Caco-2 (cell line): Measurements from ENCODE around the gene CCNJ. TPM values are rescaled to one million over a fixed set of nuclear protein-coding genes. Genes with fewer than 3 reads are reported as not detected.

Experiments used
- BruUV-seq: library from RNA; stranded (reverse); fragments of 400-500 nt; replicated peaks from 2 replicates; lab custom pipeline; 2021; lab: Mats Ljungman, UMichigan
- CTCF ChIA-PET: fragments of 300-600 bp; sonication (Branson Sonifier 250); formaldehyde crosslinking; loops from one replicate; lab custom pipeline; 2022; ENCODE audit warnings: antibody characterized with exemption; lab: Charles Lee
- POLR2A ChIA-PET: fragments of 300-600 bp; sonication (Branson Sonifier 250); formaldehyde crosslinking; loops from one replicate; lab custom pipeline; 2022; ENCODE audit warnings: antibody characterized with exemption; lab: Charles Lee
- DNase-seq, 2 experiments: peaks; one replicate each; pipeline versions ENCODE4 v3.0.0 to v3.0.0-alpha.2; 2020 to 2022
- H3K27me3 ChIP-seq: replicated peaks from 2 replicates; pipeline ENCODE4 v1.6.0; 2011; ENCODE audit warnings: low read length; ENCODE audit not compliant: control insufficient read depth, insufficient read depth
- H3K36me3 ChIP-seq: 2 replicates; pipeline ENCODE4 v1.5.1; 2011; ENCODE audit warnings: low read length; ENCODE audit not compliant: control insufficient read depth, insufficient read depth
- H3K4me1 ChIP-seq: fragments of 250-450 bp; sonication (Bioruptor Pico); 2 replicates; pipeline ENCODE4 v1.5.1; 2020; ENCODE audit warnings: mild to moderate bottlenecking
- H3K4me3 ChIP-seq: 2 replicates; pipeline ENCODE4 v1.5.1; 2011; ENCODE audit warnings: low read depth, mild to moderate bottlenecking, control low read depth, low read length
- H3K9me3 ChIP-seq: fragments of 250-450 bp; sonication (Bioruptor Pico); 2 replicates; pipeline ENCODE4 v1.5.1; 2020; ENCODE audit warnings: mild to moderate bottlenecking, moderate library complexity
- H3K27ac Mint-ChIP-seq: one replicate; pipeline ENCODE4 v1.8.0; 2022; ENCODE audit warnings: mixed read lengths; ENCODE audit not compliant: unreplicated experiment
- H3K27me3 Mint-ChIP-seq: one replicate; pipeline ENCODE4 v1.8.0; 2022; ENCODE audit warnings: mixed read lengths; ENCODE audit not compliant: insufficient read depth, unreplicated experiment
- H3K36me3 Mint-ChIP-seq: one replicate; pipeline ENCODE4 v1.8.0; 2022; ENCODE audit warnings: mild to moderate bottlenecking, mixed read lengths; ENCODE audit not compliant: insufficient read depth, unreplicated experiment
- H3K4me1 Mint-ChIP-seq: one replicate; pipeline ENCODE4 v1.8.0; 2022; ENCODE audit warnings: low read depth, mixed read lengths; ENCODE audit not compliant: unreplicated experiment
- H3K4me3 Mint-ChIP-seq: one replicate; pipeline ENCODE4 v1.8.0; 2022; ENCODE audit warnings: mild to moderate bottlenecking, moderate library complexity, mixed read lengths; ENCODE audit not compliant: unreplicated experiment
- H3K9me3 Mint-ChIP-seq: one replicate; pipeline ENCODE4 v1.8.0; 2022; ENCODE audit warnings: mixed read lengths; ENCODE audit not compliant: unreplicated experiment
- intact Hi-C: fragments of 100-400 bp; cut with micrococcal nuclease; formaldehyde crosslinking; loops from one replicate; pipeline ENCODE4 v1.10.0; 2022; ENCODE audit not compliant: unreplicated experiment
- microRNA-seq: library from miRNA; unstranded; fragments of <30 nt; microRNA quantifications from one replicate; pipeline ENCODE4 v1.2.0, GENCODE V29; 2022
- total RNA-seq: library from RNA; stranded (reverse); gene quantifications from 2 replicates; pipeline ENCODE4 v1.2.3, GENCODE V29; 2022
- TF ChIP-seq, protein P1 (sequence below), 2 experiments: fragments of 200-600 bp in 1 of 2; IDR thresholded peaks; 1 replicate in 1 of 2; 2 replicates in 1 of 2; pipeline versions ENCODE4 v1.5.1 to v1.8.0; 2011 to 2022; ENCODE audit warnings: antibody characterized with exemption in 1 of 2, control low read depth in 1 of 2, inconsistent platforms in 1 of 2, low read depth in 1 of 2, low read length in 1 of 2, mild to moderate bottlenecking in 1 of 2, moderate library complexity in 1 of 2; ENCODE audit not compliant: insufficient read depth in 1 of 2, severe bottlenecking in 1 of 2, unreplicated experiment in 1 of 2

CCNJ gene
- total RNA-seq, 1 experiment from 2014 or later: 23.5 TPM

DNA sequence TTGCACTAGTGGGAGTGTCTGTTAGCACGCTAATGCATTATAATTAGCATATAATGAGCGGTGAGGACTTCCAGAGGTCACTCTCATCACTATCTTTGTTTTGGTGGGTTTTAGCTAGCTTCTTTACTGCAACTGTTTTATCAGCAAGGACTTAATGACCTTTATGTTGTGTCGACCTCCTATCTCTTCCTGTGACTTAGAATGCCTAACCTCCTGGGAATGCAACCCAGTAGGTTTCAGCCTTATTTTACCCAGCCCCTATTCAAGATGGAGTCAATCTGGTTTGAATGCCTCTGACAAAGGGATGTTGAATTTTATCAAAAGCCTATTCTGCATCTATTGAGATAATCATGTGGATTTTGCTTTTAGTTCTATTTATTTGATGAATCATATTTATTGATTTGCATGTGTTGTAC is 64.2 kb downstream of the CCNJ start:
- H3K9me3 Mint-ChIP-seq: no peaks in the 10 kb centered on the region
- CTCF ChIA-PET: interaction anchor here (0.6 kb wide), 1 partner anchor 122 kb away, joined by 4 read pairs; no protein-coding TSS in a partner anchor
- H3K27me3 Mint-ChIP-seq: peaks cover 37% of the 10 kb centered on the region
- no peak overlapping the region for H3K4me3 Mint-ChIP-seq
- Histone ChIP-seq H3K4me3 (no peak overlapping the region), H3K4me1 (no peaks in the 10 kb centered on the region), H3K36me3 (no peaks in the 10 kb centered on the region), H3K27me3 (no peaks in the 10 kb centered on the region), H3K9me3 (peaks cover 6% of the 10 kb centered on the region; the same call in 1 of the 2 replicates)
- DNase-seq: no peak
- TF ChIP-seq, protein P1, sequence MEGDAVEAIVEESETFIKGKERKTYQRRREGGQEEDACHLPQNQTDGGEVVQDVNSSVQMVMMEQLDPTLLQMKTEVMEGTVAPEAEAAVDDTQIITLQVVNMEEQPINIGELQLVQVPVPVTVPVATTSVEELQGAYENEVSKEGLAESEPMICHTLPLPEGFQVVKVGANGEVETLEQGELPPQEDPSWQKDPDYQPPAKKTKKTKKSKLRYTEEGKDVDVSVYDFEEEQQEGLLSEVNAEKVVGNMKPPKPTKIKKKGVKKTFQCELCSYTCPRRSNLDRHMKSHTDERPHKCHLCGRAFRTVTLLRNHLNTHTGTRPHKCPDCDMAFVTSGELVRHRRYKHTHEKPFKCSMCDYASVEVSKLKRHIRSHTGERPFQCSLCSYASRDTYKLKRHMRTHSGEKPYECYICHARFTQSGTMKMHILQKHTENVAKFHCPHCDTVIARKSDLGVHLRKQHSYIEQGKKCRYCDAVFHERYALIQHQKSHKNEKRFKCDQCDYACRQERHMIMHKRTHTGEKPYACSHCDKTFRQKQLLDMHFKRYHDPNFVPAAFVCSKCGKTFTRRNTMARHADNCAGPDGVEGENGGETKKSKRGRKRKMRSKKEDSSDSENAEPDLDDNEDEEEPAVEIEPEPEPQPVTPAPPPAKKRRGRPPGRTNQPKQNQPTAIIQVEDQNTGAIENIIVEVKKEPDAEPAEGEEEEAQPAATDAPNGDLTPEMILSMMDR (IDR thresholded peaks at IDR 0.05; ENCODE audit: insufficient read depth in 1 of 2, low read depth in 1 of 2, low read length in 1 of 2, severe bottlenecking in 1 of 2, unreplicated experiment in 1 of 2): no peak
- BruUV-seq: no TSS peak
- H3K36me3 Mint-ChIP-seq: no peaks in the 10 kb centered on the region
- no peak overlapping the region for H3K27ac Mint-ChIP-seq
- no peaks in the 10 kb centered on the region for H3K4me1 Mint-ChIP-seq
- intact Hi-C loops: no loop called here
- POLR2A ChIA-PET: no interaction called here

Small RNAs within 50 kb of the gene (microRNA-seq; reads per million reads assigned to microRNA genes)
- 22.3 reads per million, percentile 58 among the genes with 10 or more reads in this experiment for gene MIR3157

Other genes with a start within 250 kb of the CCNJ start
- gene CC2D2B, start 135.6 kb upstream of the CCNJ start, total RNA-seq: 0.39 and 0.77 TPM in 2 replicates
- gene ZNF518A, start 86.7 kb downstream of the CCNJ start, total RNA-seq: 47.2 TPM in 2 replicates
- gene BLNK, start 228.0 kb downstream of the CCNJ start, total RNA-seq: 0.30 and 0.36 TPM in 2 replicates